ENCODE measurements around the gene MCTP1. TPM values are rescaled to one million over a fixed set of nuclear protein-coding genes. Genes with fewer than 3 reads are reported as not detected.

MCTP1 gene
- total and polyA plus RNA-seq, 2 of the 8 experiments (the other 6 are each of a cell fraction or from before 2014, with no cell fraction given): 0.56 to 3.4 TPM

GRCh38 chr5:94945656-94946055, 339.2 kb downstream of the MCTP1 start:
- no peak overlapping the region for H2BK5ac ChIP-seq (ENCODE audit: low read depth, low read length)
- ChIA-PET POLR2A (ENCODE audit: partially characterized antibody) (no interaction called here), CTCF (ENCODE audit: partially characterized antibody) (no interaction called here)
- no peaks in the 10 kb centered on the region for H3K9me3 ChIP-seq (ENCODE audit: insufficient read depth in 2 of 2, low read depth in 1 of 2, low read length in 1 of 2)
- H2AFZ ChIP-seq (ENCODE audit: low read length): no peak overlapping the region
- H3K18ac ChIP-seq (ENCODE audit: extremely low read depth, low read length): no peak overlapping the region
- H3K4ac ChIP-seq (replicated peaks; ENCODE audit: insufficient read length, low read depth, low read length): no peak overlapping the region
- no peaks in the 10 kb centered on the region for H4K20me1 ChIP-seq (replicated peaks in 1 of 2; ENCODE audit: control insufficient read depth in 1 of 2, insufficient read depth in 2 of 2, low read length in 2 of 2)
- no peak overlapping the region for H3K23ac ChIP-seq (ENCODE audit: insufficient read length)
- no peak overlapping the region for H3K56ac ChIP-seq (replicated peaks; ENCODE audit: insufficient read length, low read depth, low read length)
- H3K27me3 ChIP-seq (replicated peaks in 1 of 4; ENCODE audit: control insufficient read depth in 3 of 4, extremely low read depth in 1 of 4, insufficient read depth in 3 of 4, low read length in 3 of 4): no peaks in the 10 kb centered on the region
- no peaks in the 10 kb centered on the region for H3K36me3 ChIP-seq (ENCODE audit: control insufficient read depth in 2 of 4, insufficient read depth in 4 of 4, low read length in 3 of 4)
- no peaks in the 10 kb centered on the region for H3K23me2 ChIP-seq (ENCODE audit: low read depth, low read length)
- no peak overlapping the region for H4K8ac ChIP-seq (ENCODE audit: extremely low read depth, insufficient read depth, low read length)
- H3K4me3 ChIP-seq (ENCODE audit: extremely low read depth in 1 of 4, insufficient read depth in 2 of 4, low read depth in 3 of 4, low read length in 4 of 4): no peak overlapping the region
- H4K91ac ChIP-seq (replicated peaks; ENCODE audit: insufficient read length, low read length): no peak overlapping the region
- 79% methylated on average over 2 of the region's 2 CpGs; no CpG with 5 or more reads in 1 of the 2 experiments for WGBS, 2 experiments (ENCODE audit: extremely low coverage in 1 of 2, insufficient coverage in 1 of 2, insufficient read length in 1 of 2, insufficient replicate concordance in 2 of 2, low coverage in 1 of 2, low lambda C conversion rate in 2 of 2, missing lambda C conversion rate in 1 of 2)
- H3K4me1 ChIP-seq (replicated peaks in 1 of 4; ENCODE audit: control insufficient read depth in 3 of 4, insufficient read depth in 4 of 4, low read length in 3 of 4): peaks cover 0 to 3% (median 0%) of the 10 kb centered on the region in 4 experiments; a peak in 2 of 7 replicates
- no peak overlapping the region for H4K5ac ChIP-seq (ENCODE audit: insufficient read length, low read depth, low read length)
- no peak for DNase-seq (ENCODE audit: low read depth in 1 of 2, low spot score in 2 of 2)
- TF ChIP-seq CTCF (IDR thresholded peaks at IDR 0.05; ENCODE audit: control extremely low read depth in 1 of 3, insufficient read depth in 1 of 3, low read depth in 1 of 3, low read length in 3 of 3) (no peak), SP4 (IDR thresholded peaks at IDR 0.05; ENCODE audit: low read length) (no peak), TAF7 (optimal IDR thresholded peaks at IDR 0.05; ENCODE audit: borderline replicate concordance, low read depth, low read length) (no peak), HDAC6 (IDR thresholded peaks at IDR 0.05; ENCODE audit: low read depth, low read length) (no peak), CHD1 (IDR thresholded peaks at IDR 0.05; ENCODE audit: low read depth, low read length) (no peak), EP300 (IDR thresholded peaks at IDR 0.05; ENCODE audit: borderline replicate concordance in 1 of 2, low read depth in 2 of 2, low read length in 2 of 2) (no peak)
- H3K27ac ChIP-seq (ENCODE audit: low read depth, low read length): no peak overlapping the region
- no peaks in the 10 kb centered on the region for H3K79me2 ChIP-seq (ENCODE audit: control insufficient read depth in 1 of 2, insufficient read depth in 2 of 2, low read length in 2 of 2)
- no peaks in the 10 kb centered on the region for H3K79me1 ChIP-seq (ENCODE audit: low read depth, low read length)
- no peak overlapping the region for H3K4me2 ChIP-seq (ENCODE audit: insufficient read depth in 1 of 2, low read depth in 2 of 2, low read length in 2 of 2)
- no peak overlapping the region for H3K9ac ChIP-seq (replicated peaks in 1 of 4; ENCODE audit: extremely low read depth in 1 of 4, low read depth in 3 of 4, low read length in 3 of 4)
- no peak overlapping the region for H2BK120ac ChIP-seq (replicated peaks; ENCODE audit: low read depth, low read length)
- FAIRE-seq: no peak
- no peak overlapping the region for H2AK5ac ChIP-seq (ENCODE audit: low read depth, low read length)
- H2BK12ac ChIP-seq (ENCODE audit: low read depth, low read length): no peak overlapping the region
- no peak overlapping the region for H2BK15ac ChIP-seq (ENCODE audit: low read length)
- H2BK20ac ChIP-seq (ENCODE audit: low read length): no peak overlapping the region
- H3K14ac ChIP-seq (ENCODE audit: insufficient read length): no peak overlapping the region

Measured in H1 (cell line).